Islet of Langerhans (tissue), 1 donor: ENCODE results near the gene DTNA.
A peak's percentile ranks its signal among the peaks of the same experiment; 100 is the strongest.
"Not testable (repeated sequence)": the region's sequence is repeated elsewhere in the genome, so short reads cannot be mapped to it uniquely, and the experiment has no call there.

Source experiments
- FAIRE-seq: peaks from one replicate; lab custom pipeline; 2011; peaks lifted over from hg19 to GRCh38; lab: Jason Lieb, UNC

DTNA gene

GRCh38 chr18:34725737-34726136 is 15.6 kb downstream of the DTNA start:
- FAIRE-seq: not testable (repeated sequence)

GRCh38 chr18:34726286-34727004 is 16.3 kb downstream of the DTNA start:
- FAIRE-seq: no peak

GRCh38 chr18:34729264-34729663 is 19.2 kb downstream of the DTNA start:
- FAIRE-seq: peak; percentile 24

GRCh38 chr18:34729740-34730355 is 19.8 kb downstream of the DTNA start:
- no peak for FAIRE-seq

GRCh38 chr18:34730774-34731173 is 20.7 kb downstream of the DTNA start:
- no peak for FAIRE-seq

GRCh38 chr18:34734056-34734455 is 24.0 kb downstream of the DTNA start:
- no peak for FAIRE-seq

GRCh38 chr18:34734526-34734925 is 24.4 kb downstream of the DTNA start:
- FAIRE-seq: not testable (repeated sequence)

GRCh38 chr18:34738175-34738894 is 28.2 kb downstream of the DTNA start:
- no peak for FAIRE-seq

- FAIRE-seq: no peak
Observed at GRCh38 chr18:34740101-34740500, 30.0 kb downstream of the DTNA start.

- no peak for FAIRE-seq
Observed at GRCh38 chr18:34740724-34741123, 30.6 kb downstream of the DTNA start.

- no peak for FAIRE-seq
Observed at GRCh38 chr18:34741401-34741800, 31.3 kb downstream of the DTNA start.

GRCh38 chr18:34742891-34743341 is 32.8 kb downstream of the DTNA start:
- FAIRE-seq: no peak

GRCh38 chr18:34744569-34744968 is 34.5 kb downstream of the DTNA start:
- no peak for FAIRE-seq

- no peak for FAIRE-seq
Observed at GRCh38 chr18:34746614-34747013, 36.5 kb downstream of the DTNA start.

- no peak for FAIRE-seq
Observed at GRCh38 chr18:34749721-34750120, 39.6 kb downstream of the DTNA start.

- no peak for FAIRE-seq
Observed at GRCh38 chr18:34752056-34752455, 42.0 kb downstream of the DTNA start.

GRCh38 chr18:34754300-34754699 is 44.2 kb downstream of the DTNA start:
- no peak for FAIRE-seq

- peak; percentile 49 for FAIRE-seq
Observed at GRCh38 chr18:34757666-34758065, 47.6 kb downstream of the DTNA start.

- FAIRE-seq: no peak
Observed at GRCh38 chr18:34758378-34758948, 48.4 kb downstream of the DTNA start.

- no peak for FAIRE-seq
Observed at GRCh38 chr18:34760444-34760843, 50.3 kb downstream of the DTNA start.

- no peak for FAIRE-seq
Observed at GRCh38 chr18:34764451-34764850, 54.4 kb downstream of the DTNA start.

GRCh38 chr18:34767601-34768027 is 57.5 kb downstream of the DTNA start:
- FAIRE-seq: no peak

- FAIRE-seq: peak; percentile 79
Observed at GRCh38 chr18:34771958-34772357, 61.9 kb downstream of the DTNA start.
